Caco-2 (cell line): Measurements from ENCODE around the gene ROS1. TPM values are rescaled to one million over a fixed set of nuclear protein-coding genes. Genes with fewer than 3 reads are reported as not detected.

Source experiments
- BruUV-seq: library from RNA; stranded (reverse); fragments of 400-500 nt; replicated peaks from 2 replicates; lab custom pipeline; 2021; lab: Mats Ljungman, UMichigan
- CTCF ChIA-PET: fragments of 300-600 bp; sonication (Branson Sonifier 250); formaldehyde crosslinking; loops from one replicate; lab custom pipeline; 2022; ENCODE audit warnings: antibody characterized with exemption; lab: Charles Lee
- POLR2A ChIA-PET: fragments of 300-600 bp; sonication (Branson Sonifier 250); formaldehyde crosslinking; loops from one replicate; lab custom pipeline; 2022; ENCODE audit warnings: antibody characterized with exemption; lab: Charles Lee
- DNase-seq, 2 experiments: peaks; one replicate each; pipeline versions ENCODE4 v3.0.0 to v3.0.0-alpha.2; 2020 to 2022
- H3K27me3 ChIP-seq: replicated peaks from 2 replicates; pipeline ENCODE4 v1.6.0; 2011; ENCODE audit warnings: low read length; ENCODE audit not compliant: control insufficient read depth, insufficient read depth
- H3K36me3 ChIP-seq: 2 replicates; pipeline ENCODE4 v1.5.1; 2011; ENCODE audit warnings: low read length; ENCODE audit not compliant: control insufficient read depth, insufficient read depth
- H3K4me1 ChIP-seq: fragments of 250-450 bp; sonication (Bioruptor Pico); 2 replicates; pipeline ENCODE4 v1.5.1; 2020; ENCODE audit warnings: mild to moderate bottlenecking
- H3K4me3 ChIP-seq: 2 replicates; pipeline ENCODE4 v1.5.1; 2011; ENCODE audit warnings: low read depth, mild to moderate bottlenecking, control low read depth, low read length
- H3K9me3 ChIP-seq: fragments of 250-450 bp; sonication (Bioruptor Pico); 2 replicates; pipeline ENCODE4 v1.5.1; 2020; ENCODE audit warnings: mild to moderate bottlenecking, moderate library complexity
- H3K27ac Mint-ChIP-seq: one replicate; pipeline ENCODE4 v1.8.0; 2022; ENCODE audit warnings: mixed read lengths; ENCODE audit not compliant: unreplicated experiment
- H3K27me3 Mint-ChIP-seq: one replicate; pipeline ENCODE4 v1.8.0; 2022; ENCODE audit warnings: mixed read lengths; ENCODE audit not compliant: insufficient read depth, unreplicated experiment
- H3K36me3 Mint-ChIP-seq: one replicate; pipeline ENCODE4 v1.8.0; 2022; ENCODE audit warnings: mild to moderate bottlenecking, mixed read lengths; ENCODE audit not compliant: insufficient read depth, unreplicated experiment
- H3K4me1 Mint-ChIP-seq: one replicate; pipeline ENCODE4 v1.8.0; 2022; ENCODE audit warnings: low read depth, mixed read lengths; ENCODE audit not compliant: unreplicated experiment
- H3K4me3 Mint-ChIP-seq: one replicate; pipeline ENCODE4 v1.8.0; 2022; ENCODE audit warnings: mild to moderate bottlenecking, moderate library complexity, mixed read lengths; ENCODE audit not compliant: unreplicated experiment
- H3K9me3 Mint-ChIP-seq: one replicate; pipeline ENCODE4 v1.8.0; 2022; ENCODE audit warnings: mixed read lengths; ENCODE audit not compliant: unreplicated experiment
- CTCF ChIP-seq, 2 experiments: fragments of 200-600 bp in 1 of 2; IDR thresholded peaks; 1 replicate in 1 of 2; 2 replicates in 1 of 2; pipeline versions ENCODE4 v1.5.1 to v1.8.0; 2011 to 2022; ENCODE audit warnings: antibody characterized with exemption in 1 of 2, control low read depth in 1 of 2, inconsistent platforms in 1 of 2, low read depth in 1 of 2, low read length in 1 of 2, mild to moderate bottlenecking in 1 of 2, moderate library complexity in 1 of 2; ENCODE audit not compliant: insufficient read depth in 1 of 2, severe bottlenecking in 1 of 2, unreplicated experiment in 1 of 2
- intact Hi-C: fragments of 100-400 bp; cut with micrococcal nuclease; formaldehyde crosslinking; loops from one replicate; pipeline ENCODE4 v1.10.0; 2022; ENCODE audit not compliant: unreplicated experiment
- total RNA-seq: library from RNA; stranded (reverse); gene quantifications from 2 replicates; pipeline ENCODE4 v1.2.3, GENCODE V29; 2022

ROS1 gene
- total RNA-seq, 1 experiment from 2014 or later: 0.16 TPM

GRCh38 chr6:117270843-117271507 is 154.8 kb downstream of the ROS1 start:
- CTCF ChIA-PET: no interaction called here

GRCh38 chr6:117270055-117270842 is 155.5 kb downstream of the ROS1 start:
- peaks cover 37% of the 10 kb centered on the region for H3K27me3 Mint-ChIP-seq
- no peak overlapping the region for H3K4me3 ChIP-seq
- H3K4me1 Mint-ChIP-seq: peaks cover 2% of the 10 kb centered on the region
- H3K27ac Mint-ChIP-seq: no peak overlapping the region
- no peaks in the 10 kb centered on the region for H3K36me3 Mint-ChIP-seq
- CTCF ChIA-PET: no interaction called here
- no peak for TF ChIP-seq CTCF (IDR thresholded peaks at IDR 0.05; ENCODE audit: insufficient read depth in 1 of 2, low read depth in 1 of 2, low read length in 1 of 2, severe bottlenecking in 1 of 2, unreplicated experiment in 1 of 2)
- no peak overlapping the region for H3K4me3 Mint-ChIP-seq
- POLR2A ChIA-PET: no interaction called here
- H3K9me3 Mint-ChIP-seq: no peaks in the 10 kb centered on the region
- no peaks in the 10 kb centered on the region for H3K36me3 ChIP-seq
- H3K4me1 ChIP-seq: no peaks in the 10 kb centered on the region
- DNase-seq: no peak
- BruUV-seq: no TSS peak
- intact Hi-C loops: no loop called here
- no peaks in the 10 kb centered on the region; the same call in 1 of the 2 replicates for H3K27me3 ChIP-seq
- no peaks in the 10 kb centered on the region for H3K9me3 ChIP-seq

More at GRCh38 chr6:117270843-117271507, 154.8 kb downstream of the ROS1 start:
- no peak overlapping the region for H3K27ac Mint-ChIP-seq
- no peaks in the 10 kb centered on the region for H3K9me3 Mint-ChIP-seq
- H3K36me3 ChIP-seq: no peaks in the 10 kb centered on the region
- H3K4me3 Mint-ChIP-seq: no peak overlapping the region
- H3K4me3 ChIP-seq: no peak overlapping the region
- no peaks in the 10 kb centered on the region for H3K36me3 Mint-ChIP-seq
- H3K4me1 Mint-ChIP-seq: no peaks in the 10 kb centered on the region
- H3K27me3 Mint-ChIP-seq: peaks cover 38% of the 10 kb centered on the region
- no peak for TF ChIP-seq CTCF (IDR thresholded peaks at IDR 0.05; ENCODE audit: insufficient read depth in 1 of 2, low read depth in 1 of 2, low read length in 1 of 2, severe bottlenecking in 1 of 2, unreplicated experiment in 1 of 2)
- no peaks in the 10 kb centered on the region for H3K9me3 ChIP-seq
- H3K4me1 ChIP-seq: no peaks in the 10 kb centered on the region
- no TSS peak for BruUV-seq
- intact Hi-C loops: no loop called here
- no peak for DNase-seq
- POLR2A ChIA-PET: no interaction called here
- H3K27me3 ChIP-seq: no peaks in the 10 kb centered on the region; the same call in 1 of the 2 replicates

- peaks cover 37% of the 10 kb centered on the region for H3K27me3 Mint-ChIP-seq
- H3K9me3 ChIP-seq: no peaks in the 10 kb centered on the region
- POLR2A ChIA-PET: no interaction called here
Observed at GRCh38 chr6:117269638-117270054, 156.1 kb downstream of the ROS1 start.

More at GRCh38 chr6:117269638-117270054, 156.1 kb downstream of the ROS1 start:
- Mint-ChIP-seq H3K27ac (no peak overlapping the region), H3K36me3 (no peaks in the 10 kb centered on the region), H3K4me1 (peaks cover 8% of the 10 kb centered on the region), H3K4me3 (no peak overlapping the region), H3K9me3 (no peaks in the 10 kb centered on the region)
- no TSS peak for BruUV-seq
- Histone ChIP-seq H3K4me1 (no peaks in the 10 kb centered on the region), H3K36me3 (no peaks in the 10 kb centered on the region), H3K4me3 (no peak overlapping the region), H3K27me3 (peaks cover 3% of the 10 kb centered on the region)
- no peak for TF ChIP-seq CTCF (IDR thresholded peaks at IDR 0.05; ENCODE audit: insufficient read depth in 1 of 2, low read depth in 1 of 2, low read length in 1 of 2, severe bottlenecking in 1 of 2, unreplicated experiment in 1 of 2)
- intact Hi-C loops: no loop called here
- CTCF ChIA-PET: no interaction called here
- no peak for DNase-seq
